ENCODE results near the gene ALDH3A1.

The ALDH3A1 gene

DNA sequence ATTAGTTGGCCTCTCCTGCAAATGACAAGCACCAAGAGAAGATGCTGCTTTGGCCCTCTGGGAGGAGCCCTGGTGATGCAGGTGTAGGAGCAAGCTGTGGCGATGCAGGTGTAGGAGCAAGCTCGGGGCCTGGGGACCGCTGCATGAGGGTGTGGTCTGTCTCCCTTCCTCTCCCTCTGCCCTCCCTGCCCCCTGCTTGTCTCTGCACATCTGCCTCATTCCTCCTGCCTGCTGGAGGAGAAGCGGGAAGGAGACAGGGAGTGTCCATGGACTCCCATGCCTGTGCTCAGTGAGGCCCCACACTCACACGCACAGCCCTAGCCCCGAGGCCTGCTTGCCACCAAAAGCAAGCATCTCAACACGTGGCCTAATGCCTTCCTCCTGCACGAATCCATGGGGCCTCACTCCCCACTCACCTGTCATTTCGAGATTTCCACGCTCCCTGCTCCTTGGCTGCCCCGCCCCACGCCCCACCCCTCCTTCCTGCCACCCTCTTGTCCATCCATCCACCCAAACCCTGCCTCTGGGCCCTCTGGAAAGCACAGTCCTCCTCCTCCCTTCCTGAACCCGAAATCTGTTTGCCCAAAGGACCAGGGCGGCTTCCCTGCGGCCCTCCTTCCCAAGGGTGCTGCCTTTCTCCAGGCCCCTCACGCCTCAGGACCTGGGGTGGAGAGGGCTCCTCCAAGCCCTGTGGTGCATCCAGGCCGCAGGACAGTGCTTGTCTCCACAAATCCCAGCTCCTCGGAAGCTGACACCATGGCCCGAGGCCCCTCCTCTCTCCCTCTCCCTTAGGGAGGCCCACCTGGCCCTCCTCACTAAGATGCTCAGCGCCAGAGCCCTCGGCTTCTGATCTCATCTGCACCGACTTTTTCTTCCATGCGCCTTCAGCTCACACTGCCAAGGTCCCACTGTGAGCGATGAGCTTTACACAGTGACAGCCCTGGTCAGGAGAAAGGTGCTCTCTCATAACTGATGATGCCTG is 11.8 kb upstream of the ALDH3A1 start:
- no peaks in the 10 kb centered on the region for H3K36me3 ChIP-seq (ENCODE audit: control insufficient read depth, insufficient read depth, low read length)
- H3K4me3 ChIP-seq (ENCODE audit: extremely low read depth, insufficient read depth, low read length, poor library complexity, severe bottlenecking): no peak overlapping the region
- H3K4me1 ChIP-seq (ENCODE audit: control insufficient read depth, insufficient read depth, low read length, poor library complexity, severe bottlenecking): no peaks in the 10 kb centered on the region
- no peaks in the 10 kb centered on the region for H3K9me3 ChIP-seq (ENCODE audit: control insufficient read depth, low read length)
- 81 to 86% methylated on average over 17 to 21 of the region's 24 CpGs for WGBS, 2 experiments (ENCODE audit: insufficient coverage in 2 of 2)
- H3K27ac ChIP-seq (ENCODE audit: low read depth, low read length, severe bottlenecking): no peak overlapping the region

DNA sequence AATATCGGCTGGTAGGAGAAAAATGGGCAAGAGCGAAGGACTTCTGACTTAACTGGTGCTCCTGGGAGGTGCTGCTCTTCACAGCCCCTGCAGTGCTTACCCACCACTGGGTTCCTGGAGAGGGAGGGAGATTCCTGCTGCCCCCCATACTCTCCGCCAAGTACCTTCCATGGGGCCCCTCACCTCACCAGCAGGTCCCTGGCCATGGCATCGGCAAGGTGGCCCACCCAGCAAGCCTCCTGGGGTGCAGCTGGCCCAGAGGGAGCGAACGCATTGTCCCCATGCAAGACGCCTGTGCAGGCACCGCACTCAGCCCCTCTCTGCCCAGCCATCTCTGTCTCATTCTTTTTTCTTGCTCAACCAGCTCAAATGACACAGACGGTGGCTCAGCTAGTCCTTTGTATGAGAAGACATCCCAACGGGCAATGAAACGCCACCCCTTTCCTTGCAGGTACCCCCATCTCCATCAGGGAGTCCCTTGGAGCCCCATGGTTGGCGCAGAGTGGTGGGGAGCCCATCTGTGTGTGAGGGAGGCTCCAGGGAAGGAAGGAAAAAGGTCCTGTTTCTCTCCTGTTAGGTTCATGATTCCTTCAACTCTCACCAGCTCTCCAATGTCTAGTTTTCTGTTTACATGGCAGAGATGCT is 9.6 kb upstream of the ALDH3A1 start:
- no peaks in the 10 kb centered on the region for H3K36me3 ChIP-seq (ENCODE audit: control insufficient read depth, insufficient read depth, low read length)
- WGBS, 2 experiments (ENCODE audit: insufficient coverage in 2 of 2): 80 to 82% methylated on average over 5 to 6 of the region's 12 CpGs

DNA sequence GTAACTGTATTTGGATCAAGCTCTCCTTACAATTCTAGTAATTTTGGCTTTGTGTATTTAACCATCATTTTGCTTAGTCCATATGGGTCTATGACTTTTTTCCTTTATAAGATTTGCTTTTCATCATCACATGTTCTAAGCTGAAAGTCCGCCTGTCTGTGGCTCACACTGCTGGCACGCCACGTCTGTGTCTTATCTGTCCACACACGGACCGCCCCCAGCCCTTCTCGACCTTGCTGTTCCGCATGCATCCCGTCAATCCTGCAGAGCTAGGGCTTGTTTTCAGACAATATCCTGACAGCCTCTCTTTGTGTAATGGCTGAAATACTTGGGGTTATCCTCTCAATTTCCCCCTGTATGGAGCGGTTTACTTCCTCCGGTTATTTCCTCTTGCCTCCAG is 8.4 kb upstream of the ALDH3A1 start:
- 91 to 92% methylated on average over 10 of the region's 10 CpGs for WGBS, 2 experiments (ENCODE audit: insufficient coverage in 2 of 2)
- Histone ChIP-seq H3K4me1 (ENCODE audit: control insufficient read depth, insufficient read depth, low read length, poor library complexity, severe bottlenecking) (no peaks in the 10 kb centered on the region), H3K36me3 (ENCODE audit: control insufficient read depth, insufficient read depth, low read length) (no peaks in the 10 kb centered on the region), H3K9me3 (ENCODE audit: control insufficient read depth, low read length) (no peaks in the 10 kb centered on the region), H3K4me3 (ENCODE audit: extremely low read depth, insufficient read depth, low read length, poor library complexity, severe bottlenecking) (no peak overlapping the region), H3K27ac (ENCODE audit: low read depth, low read length, severe bottlenecking) (no peak overlapping the region)

More for the DNA sequence above, 9.6 kb upstream of the ALDH3A1 start:
- Histone ChIP-seq H3K4me1 (ENCODE audit: control insufficient read depth, insufficient read depth, low read length, poor library complexity, severe bottlenecking) (no peaks in the 10 kb centered on the region), H3K9me3 (ENCODE audit: control insufficient read depth, low read length) (no peaks in the 10 kb centered on the region), H3K27ac (ENCODE audit: low read depth, low read length, severe bottlenecking) (no peak overlapping the region), H3K4me3 (ENCODE audit: extremely low read depth, insufficient read depth, low read length, poor library complexity, severe bottlenecking) (no peak overlapping the region)

DNA sequence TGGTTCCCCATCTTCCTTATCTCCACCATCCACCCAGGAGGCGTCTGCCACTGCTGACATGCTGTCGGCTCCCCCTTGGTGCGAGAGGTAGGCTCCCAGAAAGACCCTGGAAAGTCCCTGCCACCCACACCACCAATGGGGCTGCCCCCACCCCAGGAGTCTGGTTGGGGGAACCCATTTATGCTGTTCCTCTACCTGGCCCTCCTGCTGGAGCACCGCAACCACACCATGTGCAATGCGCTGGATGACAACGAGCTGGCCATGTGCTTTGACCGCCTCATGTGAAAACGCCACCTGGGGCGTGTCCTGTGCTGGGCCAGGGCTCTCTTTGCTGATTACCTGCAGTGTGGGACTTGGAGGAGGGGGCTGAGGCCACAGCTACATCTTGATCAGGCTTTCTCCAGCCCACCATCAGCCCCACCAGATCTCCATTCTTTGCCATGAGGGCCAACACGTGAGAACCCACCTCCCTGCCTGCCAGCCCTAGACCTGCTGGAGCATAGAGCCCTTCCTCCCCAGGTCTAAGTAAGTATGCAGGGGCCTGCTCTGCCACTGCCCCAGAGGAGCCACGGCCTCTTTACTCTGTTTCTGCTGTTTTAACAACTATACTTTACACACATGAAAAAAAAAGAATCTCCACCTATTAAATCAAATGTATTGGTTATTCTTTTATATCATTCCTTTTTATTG is 7.9 kb upstream of the ALDH3A1 start:
- WGBS, 2 experiments (ENCODE audit: insufficient coverage in 2 of 2): 91 to 95% methylated on average over 9 to 10 of the region's 11 CpGs
- Histone ChIP-seq H3K27ac (ENCODE audit: low read depth, low read length, severe bottlenecking) (no peak overlapping the region), H3K36me3 (ENCODE audit: control insufficient read depth, insufficient read depth, low read length) (no peaks in the 10 kb centered on the region), H3K9me3 (ENCODE audit: control insufficient read depth, low read length) (no peaks in the 10 kb centered on the region), H3K4me1 (ENCODE audit: control insufficient read depth, insufficient read depth, low read length, poor library complexity, severe bottlenecking) (no peaks in the 10 kb centered on the region), H3K4me3 (ENCODE audit: extremely low read depth, insufficient read depth, low read length, poor library complexity, severe bottlenecking) (no peak overlapping the region)

DNA sequence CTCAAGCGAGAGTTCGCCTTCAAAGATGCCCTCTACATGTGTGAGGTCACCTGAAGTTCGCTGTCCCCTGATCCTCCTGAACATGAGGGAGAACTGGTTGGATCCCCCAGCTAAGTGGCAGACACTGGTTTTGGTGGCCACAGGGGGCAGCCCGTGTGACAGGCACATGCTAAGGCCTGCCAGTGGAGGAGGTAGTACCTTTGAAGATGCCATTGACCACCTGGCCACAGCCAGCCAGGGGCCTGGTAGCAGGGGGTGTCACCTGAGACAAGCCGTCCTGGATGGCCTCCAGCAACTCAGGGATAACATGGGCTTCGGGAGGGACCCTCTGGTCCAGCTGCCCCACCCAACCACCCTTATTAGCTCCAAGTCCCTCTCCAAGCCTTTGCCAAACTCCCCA is 7.3 kb upstream of the ALDH3A1 start:
- 92 to 95% methylated on average over 4 to 6 of the region's 6 CpGs for WGBS, 2 experiments (ENCODE audit: insufficient coverage in 2 of 2)
- Histone ChIP-seq H3K9me3 (ENCODE audit: control insufficient read depth, low read length) (no peaks in the 10 kb centered on the region), H3K36me3 (ENCODE audit: control insufficient read depth, insufficient read depth, low read length) (no peaks in the 10 kb centered on the region), H3K27ac (ENCODE audit: low read depth, low read length, severe bottlenecking) (no peak overlapping the region), H3K4me1 (ENCODE audit: control insufficient read depth, insufficient read depth, low read length, poor library complexity, severe bottlenecking) (no peaks in the 10 kb centered on the region), H3K4me3 (ENCODE audit: extremely low read depth, insufficient read depth, low read length, poor library complexity, severe bottlenecking) (no peak overlapping the region)

DNA sequence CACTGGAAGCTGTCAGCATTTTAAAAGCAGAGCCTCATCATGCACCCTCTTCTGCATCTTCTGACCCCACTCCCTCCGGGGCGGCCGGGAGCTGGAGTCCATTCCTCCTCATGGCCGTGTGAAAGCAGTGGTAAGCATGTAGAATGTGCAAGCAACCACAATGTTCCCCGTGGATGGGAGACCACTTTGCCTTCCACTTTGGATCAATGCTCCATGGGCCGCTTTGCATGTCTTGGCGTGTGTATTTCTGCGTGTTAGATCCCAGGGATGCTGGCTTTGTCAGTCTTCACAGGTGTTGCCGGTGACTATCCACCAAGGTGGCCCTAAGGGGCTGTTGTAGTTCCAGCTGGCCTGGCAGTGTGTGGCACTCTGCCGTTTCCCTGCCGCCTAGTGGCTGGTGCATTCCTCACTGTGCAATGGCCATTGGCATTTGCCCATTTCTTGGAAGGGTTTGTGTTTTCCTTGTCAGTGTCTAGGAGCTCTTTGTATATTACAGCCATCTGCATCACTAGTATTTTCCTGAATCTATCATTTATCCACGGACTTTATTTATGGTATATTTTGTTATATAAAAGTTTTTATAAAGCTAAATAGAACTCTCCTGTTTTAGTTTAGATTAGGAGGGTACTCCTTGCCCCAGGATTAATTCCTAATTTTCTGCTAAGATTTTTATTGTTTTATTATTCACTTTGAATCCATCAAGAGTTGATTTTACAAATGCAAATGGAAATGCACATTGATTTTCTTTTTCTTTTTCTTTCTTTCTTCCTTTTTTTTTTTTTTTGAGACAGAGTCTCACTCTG is 5.8 kb upstream of the ALDH3A1 start:
- 91% methylated on average over 9 to 11 of the region's 12 CpGs for WGBS, 2 experiments (ENCODE audit: insufficient coverage in 2 of 2)

DNA sequence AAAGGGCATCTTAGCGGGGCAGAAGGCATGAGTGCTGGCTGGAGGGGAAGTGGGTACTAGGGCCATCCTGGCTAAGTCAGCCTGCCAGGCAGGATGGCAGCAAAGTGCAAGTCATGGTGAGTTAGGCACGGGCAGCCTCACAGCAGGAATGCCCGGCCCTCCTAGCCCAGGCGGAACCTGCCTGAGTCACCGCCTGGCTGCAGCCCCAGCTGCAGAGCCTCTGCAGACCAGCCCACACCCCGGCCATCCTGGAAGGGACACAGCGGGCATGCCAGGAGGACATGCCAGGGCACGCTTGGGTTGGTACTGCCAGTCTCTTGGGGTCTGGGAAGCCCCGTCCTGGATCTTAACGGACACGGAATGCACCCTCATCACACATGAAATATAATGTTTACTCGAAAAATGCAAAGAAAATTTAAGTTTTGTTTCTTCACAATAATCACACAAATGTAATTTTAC is 5.0 kb upstream of the ALDH3A1 start:
- no peak overlapping the region for H3K4me3 ChIP-seq (ENCODE audit: extremely low read depth, insufficient read depth, low read length, poor library complexity, severe bottlenecking)
- no peaks in the 10 kb centered on the region for H3K4me1 ChIP-seq (ENCODE audit: control insufficient read depth, insufficient read depth, low read length, poor library complexity, severe bottlenecking)
- H3K27ac ChIP-seq (ENCODE audit: low read depth, low read length, severe bottlenecking): peak overlapping the region; percentile 4
- no peaks in the 10 kb centered on the region for H3K9me3 ChIP-seq (ENCODE audit: control insufficient read depth, low read length)
- WGBS, 2 experiments (ENCODE audit: insufficient coverage in 2 of 2): 86 to 91% methylated on average over 7 to 11 of the region's 12 CpGs
- no peaks in the 10 kb centered on the region for H3K36me3 ChIP-seq (ENCODE audit: control insufficient read depth, insufficient read depth, low read length)

More for the DNA sequence above, 5.8 kb upstream of the ALDH3A1 start:
- no peaks in the 10 kb centered on the region for H3K36me3 ChIP-seq (ENCODE audit: control insufficient read depth, insufficient read depth, low read length)
- H3K27ac ChIP-seq (ENCODE audit: low read depth, low read length, severe bottlenecking): no peak overlapping the region
- H3K9me3 ChIP-seq (ENCODE audit: control insufficient read depth, low read length): no peaks in the 10 kb centered on the region
- no peaks in the 10 kb centered on the region for H3K4me1 ChIP-seq (ENCODE audit: control insufficient read depth, insufficient read depth, low read length, poor library complexity, severe bottlenecking)
- no peak overlapping the region for H3K4me3 ChIP-seq (ENCODE audit: extremely low read depth, insufficient read depth, low read length, poor library complexity, severe bottlenecking)

DNA sequence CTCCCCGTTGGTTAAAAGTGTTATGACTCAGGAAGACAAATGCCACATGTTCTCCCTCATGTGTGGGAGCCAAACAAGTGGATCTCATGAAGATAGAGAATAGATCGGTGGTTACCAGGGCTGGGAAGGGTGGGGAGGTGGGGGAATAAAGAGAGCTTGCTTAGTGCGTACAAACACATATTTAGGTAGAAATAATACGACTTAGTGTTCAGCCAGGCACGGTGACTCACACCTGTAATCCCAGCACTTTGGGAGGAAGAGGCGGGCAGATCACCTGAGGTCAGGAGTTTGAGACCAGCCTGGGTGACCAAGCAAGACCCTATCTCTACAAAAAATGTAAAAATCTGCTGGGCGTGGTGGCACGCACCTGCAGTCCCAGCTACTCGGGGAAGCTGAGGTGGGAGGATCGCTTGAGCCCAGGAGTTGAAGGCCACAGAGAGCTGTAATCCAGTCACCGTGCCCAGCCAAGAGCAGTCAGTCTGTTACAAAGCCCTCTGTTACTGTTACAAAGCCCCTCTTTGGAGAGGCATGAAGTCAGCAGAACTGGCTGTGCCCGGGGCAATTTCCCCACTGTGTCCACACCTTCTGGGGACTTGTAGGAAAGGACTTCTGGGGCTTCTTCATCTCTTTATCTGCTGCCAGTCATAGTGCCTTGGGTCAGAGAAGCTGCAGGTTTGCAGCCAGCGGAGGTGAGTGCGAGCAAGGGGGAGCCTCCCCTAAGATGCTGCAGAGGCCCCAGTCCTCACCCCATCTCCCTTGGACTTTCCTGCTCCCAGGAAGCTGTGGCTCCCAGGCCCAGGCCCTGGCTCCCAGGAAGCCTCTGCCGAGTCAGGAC is 4.3 kb upstream of the ALDH3A1 start:
- Histone ChIP-seq H3K9me3 (ENCODE audit: control insufficient read depth, low read length) (no peaks in the 10 kb centered on the region), H3K4me1 (ENCODE audit: control insufficient read depth, insufficient read depth, low read length, poor library complexity, severe bottlenecking) (no peaks in the 10 kb centered on the region), H3K27ac (ENCODE audit: low read depth, low read length, severe bottlenecking) (peak overlapping the region; percentile 4), H3K36me3 (ENCODE audit: control insufficient read depth, insufficient read depth, low read length) (no peaks in the 10 kb centered on the region), H3K4me3 (ENCODE audit: extremely low read depth, insufficient read depth, low read length, poor library complexity, severe bottlenecking) (no peak overlapping the region)
- 91 to 93% methylated on average over 14 of the region's 15 CpGs for WGBS, 2 experiments (ENCODE audit: insufficient coverage in 2 of 2)

DNA sequence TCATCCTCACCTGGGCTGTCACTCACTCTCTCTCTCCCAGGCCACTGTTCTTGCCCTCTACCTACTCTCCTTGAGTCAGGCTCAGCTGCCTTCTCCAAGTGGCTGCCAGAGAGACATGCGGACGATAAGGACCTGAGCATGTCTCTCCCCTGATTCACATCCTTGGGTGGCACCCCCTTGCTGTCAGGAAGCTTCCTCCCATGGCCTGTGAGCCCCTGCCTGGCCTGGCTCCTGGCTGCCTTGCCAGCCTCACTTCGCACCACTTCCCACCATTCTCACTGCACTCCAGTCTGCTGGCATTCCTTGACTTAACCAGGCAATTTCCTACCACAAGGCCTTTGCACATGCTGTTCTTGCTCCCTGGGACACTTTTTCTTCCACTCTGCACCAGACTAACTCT is 2.7 kb upstream of the ALDH3A1 start:
- Histone ChIP-seq H3K36me3 (ENCODE audit: control insufficient read depth, insufficient read depth, low read length) (no peaks in the 10 kb centered on the region), H3K27ac (ENCODE audit: low read depth, low read length, severe bottlenecking) (no peak overlapping the region), H3K4me1 (ENCODE audit: control insufficient read depth, insufficient read depth, low read length, poor library complexity, severe bottlenecking) (no peaks in the 10 kb centered on the region), H3K4me3 (ENCODE audit: extremely low read depth, insufficient read depth, low read length, poor library complexity, severe bottlenecking) (no peak overlapping the region), H3K9me3 (ENCODE audit: control insufficient read depth, low read length) (no peaks in the 10 kb centered on the region)
- 91 to 100% methylated on average over 2 to 3 of the region's 3 CpGs for WGBS, 2 experiments (ENCODE audit: insufficient coverage in 2 of 2)
